ENCODE data around the gene SEPSECS.

SEPSECS gene

DNA sequence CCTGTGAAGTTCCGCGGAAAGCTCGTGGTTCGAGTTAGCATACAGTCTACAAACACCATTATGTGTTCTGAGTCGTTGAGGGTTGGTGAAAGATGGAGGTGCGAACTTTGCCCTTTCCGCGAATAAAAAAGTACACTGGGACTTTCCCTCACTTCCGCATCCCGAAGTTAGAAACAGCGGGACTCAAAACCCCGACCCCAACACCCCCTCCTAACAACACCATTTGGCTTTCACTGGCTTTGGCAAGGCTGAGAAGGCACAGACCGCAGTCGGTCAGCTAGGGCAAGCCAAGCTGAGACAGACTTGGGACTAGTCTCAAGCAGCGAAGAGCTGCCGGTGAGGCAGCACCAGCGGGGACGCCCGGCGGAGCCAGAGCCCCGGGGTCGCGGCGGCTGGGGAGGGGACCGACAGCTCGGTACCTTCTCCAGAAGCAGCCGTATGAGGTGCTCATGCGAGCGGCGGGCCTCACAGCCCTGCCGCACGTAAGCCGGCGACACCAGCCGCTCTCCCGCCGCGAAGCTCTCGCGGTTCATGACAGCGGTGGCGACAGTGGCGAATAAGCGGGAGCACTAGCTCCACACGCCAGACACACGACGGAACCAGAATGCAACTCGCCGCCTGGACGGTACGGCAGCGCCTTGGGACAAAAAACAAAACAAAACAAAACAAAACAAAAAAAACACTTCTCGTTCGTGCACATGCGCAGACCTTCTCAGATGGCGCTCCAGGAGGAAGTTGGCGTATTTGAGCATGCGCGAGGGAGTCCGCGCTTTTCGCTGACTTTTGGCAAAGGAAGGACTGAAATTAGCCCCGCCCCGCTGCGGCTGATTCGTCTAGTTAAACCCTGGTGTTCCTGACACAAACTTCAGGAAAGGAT is at the start of gene SEPSECS:
TSS of gene SEPSECS (minus strand) at position 613 of the 877 bp plus-strand sequence. CDS start at position 533, 80 bp downstream.
- DNase-seq (ENCODE audit: low spot score), result peak; percentile 96

- no peak for DNase-seq (ENCODE audit: low spot score)
Measured at GRCh38 chr4:25209702-25210101, 49.5 kb upstream of the SEPSECS start.

GRCh38 chr4:25207997-25208396 is 47.7 kb upstream of the SEPSECS start:
- DNase-seq (ENCODE audit: low spot score), result no peak

GRCh38 chr4:25198713-25199112 is 38.5 kb upstream of the SEPSECS start:
- DNase-seq (ENCODE audit: low spot score), result no peak

DNA sequence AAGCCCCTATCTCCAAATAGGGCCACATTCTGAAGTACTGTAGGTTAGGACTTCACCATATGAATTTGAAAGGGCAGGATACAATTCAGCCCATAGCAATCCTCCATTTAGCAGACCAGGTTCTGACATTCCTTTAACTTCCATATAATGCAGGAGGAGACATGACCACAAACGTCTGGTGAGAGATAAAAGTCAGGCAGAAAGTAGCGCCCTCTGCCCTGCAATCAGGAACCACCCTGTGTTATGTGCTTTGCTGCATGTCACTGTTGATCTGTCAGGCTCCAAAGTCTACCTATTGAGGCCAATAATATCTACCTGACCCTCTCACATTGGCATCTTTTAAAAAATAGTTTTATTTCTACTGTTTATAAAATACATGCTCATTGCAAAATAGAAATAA is 30.2 kb upstream of the SEPSECS start:
- DNase-seq (ENCODE audit: low spot score), result no peak

- no peak for DNase-seq (ENCODE audit: low spot score)
Measured at GRCh38 chr4:25184056-25184455, 23.8 kb upstream of the SEPSECS start.

DNA sequence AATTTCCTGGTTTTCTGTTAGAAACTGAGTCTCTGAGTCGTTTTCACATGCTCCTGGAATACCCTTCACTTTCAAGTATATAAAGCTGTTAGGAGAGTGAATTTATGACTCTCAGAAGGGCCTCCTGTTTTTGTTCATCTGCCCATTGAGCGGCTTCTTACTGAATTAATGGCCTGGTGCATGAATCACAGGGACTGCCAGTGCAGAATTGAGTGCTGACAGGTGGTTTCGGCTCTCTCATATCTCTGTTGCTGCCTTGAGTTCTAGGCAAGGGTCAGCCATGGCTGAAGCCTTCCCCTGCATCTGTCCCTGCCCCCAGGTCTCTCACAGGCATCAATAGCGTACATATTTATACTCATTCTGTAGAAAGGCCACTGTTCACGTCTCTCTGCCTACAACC is 22.7 kb upstream of the SEPSECS start:
- no peak for DNase-seq (ENCODE audit: low spot score)

- peak; percentile 26 for DNase-seq (ENCODE audit: low spot score)
Measured at GRCh38 chr4:25180524-25181131, 20.4 kb upstream of the SEPSECS start.

GRCh38 chr4:25178838-25179261 is 18.6 kb upstream of the SEPSECS start:
- DNase-seq (ENCODE audit: low spot score), result no peak

GRCh38 chr4:25177147-25177546 is 16.9 kb upstream of the SEPSECS start:
- no peak for DNase-seq (ENCODE audit: low spot score)

DNA sequence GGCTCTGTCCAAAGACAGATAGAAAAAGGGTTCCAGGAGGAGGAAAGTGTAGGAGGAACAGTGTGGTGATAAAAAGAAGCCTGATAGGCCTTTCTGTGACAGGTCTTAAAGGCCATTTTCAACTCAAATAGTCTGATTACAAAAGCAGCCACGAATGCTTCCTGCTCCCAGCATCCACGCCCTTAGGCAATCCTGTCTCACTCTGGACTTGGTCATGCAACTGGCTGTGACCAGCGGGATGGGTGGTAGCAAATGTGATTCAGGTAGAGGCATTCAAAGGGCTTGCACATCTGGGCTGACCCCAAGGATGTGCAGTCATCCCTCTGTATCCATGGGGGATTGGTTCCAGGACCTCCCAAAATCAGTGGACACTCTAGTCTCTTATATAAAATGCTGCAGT is 14.4 kb upstream of the SEPSECS start:
- DNase-seq (ENCODE audit: low spot score), result no peak

DNA sequence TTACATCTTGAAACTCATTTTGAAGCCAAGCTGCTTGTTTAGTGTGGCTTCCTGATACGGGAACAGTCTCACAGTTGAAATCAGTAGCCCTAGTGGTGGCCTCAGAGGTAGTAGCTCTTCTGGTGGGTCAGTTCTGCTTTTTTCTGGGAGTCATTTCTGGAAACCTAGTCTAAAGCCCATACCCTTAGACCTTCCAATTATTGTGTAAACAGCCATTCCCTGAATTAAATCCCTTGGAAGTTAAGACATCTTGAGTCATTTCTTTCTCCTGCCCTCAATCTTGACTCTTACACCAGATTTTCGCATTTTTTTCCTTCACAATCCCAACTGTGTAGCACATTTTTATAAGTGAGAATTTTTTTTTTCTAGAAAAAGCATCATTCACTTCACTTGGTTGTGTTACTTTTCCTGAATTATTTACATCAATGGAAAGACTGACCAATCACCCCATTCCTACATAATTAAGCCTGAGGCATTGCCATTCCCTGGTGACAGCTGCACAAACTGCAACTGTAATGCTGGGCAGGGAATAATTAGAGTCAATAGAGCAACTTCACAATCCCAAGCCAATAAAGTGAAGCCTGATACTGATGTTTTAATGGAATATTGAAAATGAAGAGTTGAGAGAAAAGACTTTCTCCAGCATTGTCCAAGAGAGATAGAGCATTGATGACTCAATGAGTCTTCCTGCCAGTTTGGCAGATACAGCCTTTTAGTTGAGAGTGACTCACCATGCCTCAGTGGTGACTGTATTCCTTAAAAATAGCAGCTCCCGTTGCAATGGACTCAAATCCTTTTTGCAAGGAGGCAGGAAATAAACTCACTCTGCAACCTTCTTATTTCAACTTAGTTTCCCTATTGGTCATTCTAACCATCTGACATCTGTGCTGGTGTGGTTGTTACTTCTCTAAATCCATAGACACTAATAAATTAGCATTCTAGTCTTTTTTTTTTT is 13.0 kb upstream of the SEPSECS start:
- peak; percentile 67 for DNase-seq (ENCODE audit: low spot score)

DNA sequence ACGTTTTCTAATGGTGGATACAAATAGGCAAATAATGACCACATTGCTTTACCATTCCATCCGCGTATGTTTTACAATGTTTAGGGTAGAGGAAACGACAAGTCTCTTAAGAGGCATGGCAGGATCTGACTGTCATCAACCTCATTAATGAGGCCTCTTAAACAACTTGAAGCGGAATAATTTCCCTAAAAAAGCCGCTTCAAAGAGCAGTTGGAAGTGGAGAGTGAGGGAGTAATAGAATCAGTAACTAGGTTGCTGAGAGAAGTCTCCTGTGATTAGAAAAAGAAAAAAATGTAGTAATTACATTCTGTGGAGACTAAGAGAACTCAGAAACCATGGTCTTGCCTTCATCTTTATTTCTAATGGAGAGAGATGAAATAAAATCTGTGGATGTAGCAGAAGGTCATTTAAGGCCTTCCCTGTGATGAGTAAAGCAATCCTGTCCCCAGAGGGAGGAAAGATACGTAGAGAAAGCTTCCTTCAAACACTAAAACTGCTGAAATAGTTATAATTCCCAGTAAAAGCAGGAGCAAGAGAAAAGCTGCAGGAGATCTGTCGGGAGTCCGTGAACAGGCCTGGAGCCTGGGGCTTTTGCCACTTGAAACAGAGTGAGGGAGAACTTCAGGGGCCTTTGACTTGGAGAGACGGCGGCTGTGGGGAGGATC is 11.1 kb upstream of the SEPSECS start:
- DNase-seq (ENCODE audit: low spot score), result no peak

GRCh38 chr4:25169446-25169845 is 9.2 kb upstream of the SEPSECS start:
- DNase-seq (ENCODE audit: low spot score), result no peak

GRCh38 chr4:25165916-25166315 is 5.7 kb upstream of the SEPSECS start:
- no peak for DNase-seq (ENCODE audit: low spot score)

DNA sequence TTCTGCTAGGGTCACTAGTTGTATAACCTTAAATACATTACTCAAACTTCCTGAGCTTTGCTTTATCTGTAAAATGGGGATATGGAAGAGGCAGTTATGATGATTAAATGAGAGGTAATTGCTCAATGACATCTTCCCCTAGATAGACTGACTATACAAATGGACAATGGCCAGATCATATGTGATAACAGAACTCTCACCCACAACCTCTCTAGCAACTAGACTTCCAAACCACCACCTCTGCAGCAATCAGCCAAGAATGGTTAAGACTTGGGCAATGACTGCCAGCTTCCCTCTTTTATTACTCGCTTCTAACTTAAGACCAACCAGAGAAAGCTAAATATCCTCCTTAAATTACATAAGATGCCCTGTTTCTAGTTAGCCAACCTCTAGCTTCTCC is 2.9 kb upstream of the SEPSECS start:
- no peak for DNase-seq (ENCODE audit: low spot score)

DNA sequence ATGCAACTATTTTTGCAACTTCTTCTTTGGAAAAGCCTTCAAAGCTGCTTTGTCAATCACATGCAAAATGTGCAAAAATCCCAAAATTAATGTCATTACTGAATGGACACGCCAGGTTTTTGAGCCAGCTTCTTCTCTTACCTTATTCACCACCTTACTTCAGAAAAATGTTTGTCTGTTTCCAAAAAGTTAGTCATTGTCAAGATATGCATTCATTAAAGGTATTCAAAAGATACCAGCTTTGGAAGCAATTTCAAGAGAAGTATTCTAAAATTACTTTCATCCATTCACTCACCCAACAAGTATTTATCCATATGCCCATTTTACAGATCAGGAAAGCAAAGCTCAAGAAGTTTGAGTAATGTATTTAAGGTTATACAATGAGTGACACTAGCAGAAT is 2.3 kb upstream of the SEPSECS start:
- no peak for DNase-seq (ENCODE audit: low spot score)

DNA sequence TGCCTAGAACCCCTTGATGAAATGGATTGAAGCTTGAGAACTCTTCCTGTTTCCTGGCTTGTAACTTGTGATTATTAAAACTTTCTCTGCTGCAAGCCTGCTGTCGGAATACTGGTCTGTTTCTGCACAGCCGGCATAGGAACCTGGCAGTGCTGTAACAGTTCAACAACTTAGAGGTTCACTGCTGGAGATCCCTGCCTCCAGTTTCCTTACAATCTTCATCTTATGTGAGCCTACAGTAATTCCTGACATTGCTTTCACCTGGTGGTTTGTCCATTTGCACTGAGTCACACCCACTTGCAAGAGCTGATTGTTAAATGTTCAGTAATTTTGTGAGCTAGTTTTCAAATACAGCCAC is 1.3 kb upstream of the SEPSECS start:
- no peak for DNase-seq (ENCODE audit: low spot score)

DNA sequence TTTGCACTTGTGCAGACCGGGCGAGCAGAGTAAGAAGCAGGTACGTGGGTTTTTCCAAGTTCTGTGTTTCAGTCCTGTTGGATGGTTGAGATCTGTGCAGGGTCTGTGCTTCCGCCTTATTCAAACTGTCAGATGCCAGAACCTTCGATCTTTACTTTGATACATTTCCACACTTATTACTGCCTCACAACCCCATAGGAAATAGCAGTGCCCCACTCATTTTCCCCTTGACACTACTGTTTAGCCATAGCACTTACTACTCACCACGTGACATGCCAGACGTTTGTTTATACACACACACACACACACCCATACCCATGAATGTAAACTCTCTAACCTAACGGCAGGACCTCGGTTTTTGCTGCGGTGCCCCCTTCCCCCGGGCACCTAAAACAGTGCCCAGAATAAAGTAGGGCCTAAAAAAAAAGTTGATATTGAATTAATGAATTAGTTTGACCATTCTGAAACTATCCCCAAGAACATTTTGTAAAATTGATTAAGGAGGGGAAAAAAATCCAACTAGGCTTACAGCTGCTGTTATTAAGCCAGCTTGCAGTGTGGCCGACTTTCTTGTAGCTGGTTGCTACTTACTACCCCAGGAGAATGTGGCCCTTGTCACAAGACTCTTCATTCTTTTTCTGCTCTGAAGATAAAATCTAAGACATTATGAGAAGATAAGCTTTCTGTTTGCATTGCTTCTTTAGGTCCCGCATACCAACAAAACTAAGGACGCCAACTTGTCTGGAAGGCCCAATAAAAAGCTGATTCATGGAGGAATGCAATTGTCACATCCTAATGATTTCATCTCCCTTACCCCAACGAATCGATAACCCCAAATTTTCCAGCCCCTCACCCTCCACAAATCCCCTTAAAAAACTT is 704 bp upstream of the SEPSECS start:
- peak; percentile 32 for DNase-seq (ENCODE audit: low spot score)

- DNase-seq (ENCODE audit: low spot score), result no peak
Measured at GRCh38 chr4:25158817-25159216, 1.4 kb downstream of the SEPSECS start.

DNA sequence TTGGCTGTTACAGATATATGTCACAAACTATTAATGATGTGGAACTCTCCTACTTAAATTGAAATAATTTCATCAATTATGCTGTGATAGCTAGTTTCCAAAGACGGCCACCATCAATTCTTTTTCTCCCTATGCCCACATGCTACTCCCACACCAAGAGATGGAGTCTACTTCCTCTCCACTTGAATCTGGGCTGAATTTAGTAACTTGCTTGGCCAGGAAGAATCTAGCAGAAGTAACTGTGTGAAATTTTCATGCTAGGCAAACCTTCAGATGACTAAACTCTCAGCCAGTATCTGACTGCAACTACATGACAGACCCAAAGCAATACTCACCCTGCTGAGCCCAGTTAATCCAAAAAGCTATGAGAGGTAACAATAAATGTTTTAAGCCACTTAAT is 3.2 kb downstream of the SEPSECS start:
- no peak for DNase-seq (ENCODE audit: low spot score)
